ENCODE data around the gene IFIT1.

DNA sequence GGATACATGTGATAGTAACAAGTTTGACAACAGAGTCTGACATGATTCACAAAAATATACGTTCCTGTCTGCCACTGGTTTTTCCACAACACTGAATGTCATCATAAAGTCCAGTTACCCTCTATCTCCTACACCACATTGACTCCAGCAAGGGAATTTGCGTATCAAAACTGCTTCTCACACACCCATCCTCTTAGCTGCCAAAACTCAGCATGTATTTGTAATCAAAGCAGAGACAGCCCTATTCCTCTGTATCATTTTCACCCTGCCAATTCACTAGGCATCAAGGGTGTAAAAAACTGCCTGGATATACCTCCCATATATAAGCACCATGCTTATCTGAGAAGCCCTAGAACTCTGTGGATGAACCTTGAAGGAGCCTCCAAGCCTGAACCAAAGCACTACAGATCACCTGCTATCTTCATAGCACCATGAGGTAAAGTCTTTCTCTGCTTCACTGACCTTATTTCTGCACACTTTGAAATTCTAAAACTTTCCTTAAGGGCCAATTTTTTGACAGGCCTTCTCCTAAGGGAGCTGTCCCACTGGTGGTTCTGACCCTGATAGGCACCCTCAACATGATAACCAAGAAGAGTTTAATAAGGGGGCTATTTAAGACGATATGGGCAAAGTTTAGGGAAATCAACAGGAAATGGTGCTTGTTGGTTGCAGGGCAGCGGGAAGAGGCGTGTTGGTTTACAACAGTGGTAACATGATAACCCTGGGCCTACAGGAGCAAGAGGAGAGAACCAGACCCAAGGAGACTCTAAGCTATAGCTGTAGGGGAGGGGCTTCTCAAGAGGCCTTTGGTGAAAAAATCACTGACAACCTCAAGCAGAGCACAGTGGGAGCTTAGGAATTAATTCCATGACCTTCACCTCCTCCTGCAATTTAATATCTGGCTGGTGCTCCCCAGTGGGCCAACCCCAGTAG lies 14.5 kb upstream of the IFIT1 start, which contains the start of gene IFIT1B:
- TF ChIP-seq, protein P1, sequence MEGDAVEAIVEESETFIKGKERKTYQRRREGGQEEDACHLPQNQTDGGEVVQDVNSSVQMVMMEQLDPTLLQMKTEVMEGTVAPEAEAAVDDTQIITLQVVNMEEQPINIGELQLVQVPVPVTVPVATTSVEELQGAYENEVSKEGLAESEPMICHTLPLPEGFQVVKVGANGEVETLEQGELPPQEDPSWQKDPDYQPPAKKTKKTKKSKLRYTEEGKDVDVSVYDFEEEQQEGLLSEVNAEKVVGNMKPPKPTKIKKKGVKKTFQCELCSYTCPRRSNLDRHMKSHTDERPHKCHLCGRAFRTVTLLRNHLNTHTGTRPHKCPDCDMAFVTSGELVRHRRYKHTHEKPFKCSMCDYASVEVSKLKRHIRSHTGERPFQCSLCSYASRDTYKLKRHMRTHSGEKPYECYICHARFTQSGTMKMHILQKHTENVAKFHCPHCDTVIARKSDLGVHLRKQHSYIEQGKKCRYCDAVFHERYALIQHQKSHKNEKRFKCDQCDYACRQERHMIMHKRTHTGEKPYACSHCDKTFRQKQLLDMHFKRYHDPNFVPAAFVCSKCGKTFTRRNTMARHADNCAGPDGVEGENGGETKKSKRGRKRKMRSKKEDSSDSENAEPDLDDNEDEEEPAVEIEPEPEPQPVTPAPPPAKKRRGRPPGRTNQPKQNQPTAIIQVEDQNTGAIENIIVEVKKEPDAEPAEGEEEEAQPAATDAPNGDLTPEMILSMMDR (tag by site-specific recombination; IDR thresholded peaks at IDR 0.05) = no peak
- no peak for TF ChIP-seq ZNF843 (tag by site-specific recombination; IDR thresholded peaks at IDR 0.05)

Data from HEK293 (cell line).